Ammon's horn (tissue), 1 donor: Measurements from ENCODE around the gene ARFGAP1.
"Not testable (repeated sequence)": the region's sequence is repeated elsewhere in the genome, so short reads cannot be mapped to it uniquely, and the experiment has no call there.

Experiments used
- DNase-seq: peaks from one replicate; pipeline ENCODE4 v3.0.0-alpha.2; 2016; ENCODE audit warnings: low spot score

The ARFGAP1 gene

GRCh38 chr20:63334356-63334755 lies 61.7 kb downstream of the ARFGAP1 start:
- no peak for DNase-seq

GRCh38 chr20:63335060-63335459 lies 62.4 kb downstream of the ARFGAP1 start:
- not testable (repeated sequence) for DNase-seq

GRCh38 chr20:63335711-63336110 lies 63.1 kb downstream of the ARFGAP1 start:
- DNase-seq = no peak

DNA sequence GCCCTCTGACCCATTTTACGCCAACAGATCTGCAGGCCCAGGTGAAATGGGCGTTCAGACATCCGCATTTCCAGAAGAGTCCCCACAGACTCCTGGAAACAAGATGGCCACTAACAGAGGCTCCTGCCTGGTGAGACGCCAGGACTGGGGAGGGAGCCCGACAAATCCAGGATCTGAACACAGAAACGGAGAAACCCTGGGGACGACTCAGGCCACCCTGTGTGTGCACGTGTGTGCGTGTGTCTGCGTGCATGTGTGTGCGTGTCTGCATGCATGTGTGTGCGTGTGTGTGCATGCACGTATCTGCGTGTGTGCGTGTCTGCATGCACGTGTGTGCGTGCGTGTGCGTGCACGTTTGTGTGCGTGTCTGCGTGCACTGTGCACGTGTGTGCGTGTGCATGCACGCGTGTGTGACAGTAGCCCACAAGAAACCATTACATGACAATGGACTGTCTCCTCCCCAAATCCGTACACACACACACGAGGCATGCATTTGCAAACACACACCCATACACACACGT lies 63.7 kb downstream of the ARFGAP1 start:
- no peak for DNase-seq

DNA sequence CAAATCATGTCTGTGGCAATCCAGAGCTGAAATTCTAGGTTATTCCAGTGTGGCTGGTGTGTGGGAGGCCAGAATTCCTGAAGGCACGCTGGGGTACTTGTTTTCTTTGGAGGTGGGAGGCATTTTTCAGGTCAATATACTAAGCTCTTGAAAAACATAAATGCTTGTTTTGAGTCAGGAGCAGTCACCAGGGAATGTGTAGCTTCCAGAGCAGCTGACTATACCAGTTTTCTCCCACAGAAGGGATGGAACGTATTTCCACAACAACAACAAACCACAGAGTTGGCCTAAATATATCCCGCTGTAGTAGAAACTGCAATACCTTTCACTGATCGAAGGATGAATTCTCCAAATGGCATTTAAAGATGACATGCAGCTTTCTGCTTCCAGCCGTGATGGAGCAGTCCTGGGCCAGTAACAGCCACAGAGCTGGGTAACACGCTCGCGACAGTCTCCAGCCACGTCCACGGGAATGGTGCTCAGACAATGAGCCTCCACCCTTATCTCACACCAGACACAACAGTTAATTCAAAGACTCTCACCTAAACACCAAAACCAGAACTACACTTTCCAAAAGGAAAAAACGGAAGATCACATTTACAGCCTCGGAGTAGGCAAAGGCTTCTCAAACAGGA lies 65.3 kb downstream of the ARFGAP1 start:
- DNase-seq = no peak
